IMR-90 (cell line): ENCODE measurements around the gene CTNNA2. TPM values are rescaled to one million over a fixed set of nuclear protein-coding genes. Genes with fewer than 3 reads are reported as not detected.

Experiments used
- ATAC-seq: fragments of 200-7000 bp; cut with Tn5 transposase; 2 replicates; pipeline ENCODE4 v1.9.1; 2020; ENCODE audit warnings: low read depth, mild to moderate bottlenecking, moderate library complexity
- BruUV-seq: library from RNA; stranded (reverse); fragments of 400-500 nt; replicated peaks from 2 replicates; lab custom pipeline; 2021; lab: Mats Ljungman, UMichigan
- CTCF ChIA-PET: fragments of 300-600 bp; formaldehyde crosslinking; extraction: SDS; loops from one replicate; lab custom pipeline; 2021; ENCODE audit warnings: antibody characterized with exemption; lab: Yijun Ruan, JAX
- POLR2A ChIA-PET: fragments of 300-600 bp; sonication (Branson Sonifier 250); formaldehyde crosslinking; loops from one replicate; lab custom pipeline; 2022; ENCODE audit warnings: antibody characterized with exemption; ENCODE audit not compliant: unreplicated experiment; lab: Charles Lee
- DNase-seq: peaks from one replicate; pipeline ENCODE4 v3.0.0; 2013
- H2AFZ ChIP-seq: replicated peaks from 2 replicates; pipeline ENCODE3; 2013; ENCODE audit warnings: low read length, mild to moderate bottlenecking; ENCODE audit not compliant: poor library complexity
- H2AK5ac ChIP-seq: 2 replicates; pipeline ENCODE4 v1.6.1; 2013; ENCODE audit warnings: low read depth, low read length, inconsistent platforms
- H2AK9ac ChIP-seq: replicated peaks from 2 replicates; pipeline ENCODE3; 2013; ENCODE audit warnings: mild to moderate bottlenecking, low read depth, low read length, moderate library complexity; ENCODE audit not compliant: poor library complexity
- H2BK120ac ChIP-seq: 2 replicates; pipeline ENCODE4 v1.6.1; 2013; ENCODE audit warnings: low read depth, low read length, inconsistent platforms
- H2BK15ac ChIP-seq: 3 replicates; pipeline ENCODE4 v1.6.1; 2013; ENCODE audit warnings: low read depth, low read length, inconsistent platforms
- H2BK20ac ChIP-seq: 2 replicates; pipeline ENCODE4 v1.6.1; 2013; ENCODE audit warnings: low read depth, mild to moderate bottlenecking, inconsistent platforms, low read length, moderate library complexity
- H2BK5ac ChIP-seq: 2 replicates; pipeline ENCODE4 v1.6.1; 2013; ENCODE audit warnings: mild to moderate bottlenecking, low read depth, low read length, inconsistent platforms; ENCODE audit not compliant: poor library complexity, severe bottlenecking
- H3K14ac ChIP-seq: replicated peaks from 2 replicates; pipeline ENCODE4 v1.6.1; 2013; ENCODE audit warnings: low read depth, low read length, inconsistent platforms
- H3K18ac ChIP-seq: 2 replicates; pipeline ENCODE4 v1.6.1; 2013; ENCODE audit warnings: low read depth, low read length, control low read depth
- H3K23ac ChIP-seq: 2 replicates; pipeline ENCODE4 v1.6.1; 2013; ENCODE audit warnings: low read depth, low read length, inconsistent platforms
- H3K27ac ChIP-seq: 2 replicates; pipeline ENCODE4 v1.5.1; 2013; ENCODE audit warnings: mild to moderate bottlenecking, control low read depth, low read length; ENCODE audit not compliant: insufficient read depth
- H3K27me3 ChIP-seq: 2 replicates; pipeline ENCODE4 v1.6.1; 2013; ENCODE audit warnings: low read length; ENCODE audit not compliant: control insufficient read depth, insufficient read depth
- H3K36me3 ChIP-seq: 2 replicates; pipeline ENCODE4 v1.6.1; 2013; ENCODE audit warnings: low read length, mixed read lengths; ENCODE audit not compliant: control insufficient read depth, insufficient read depth
- H3K4ac ChIP-seq: 2 replicates; pipeline ENCODE4 v1.6.1; 2013; ENCODE audit warnings: low read depth, low read length, inconsistent platforms
- H3K4me1 ChIP-seq: 2 replicates; pipeline ENCODE4 v1.6.1; 2013; ENCODE audit warnings: low read length, mixed read lengths; ENCODE audit not compliant: control insufficient read depth, insufficient read depth
- H3K4me2 ChIP-seq: 2 replicates; pipeline ENCODE4 v1.6.1; 2013; ENCODE audit warnings: low read depth, mild to moderate bottlenecking, control low read depth, low read length, moderate library complexity
- H3K4me3 ChIP-seq: 2 replicates; pipeline ENCODE4 v1.5.1; 2013; ENCODE audit warnings: low read depth, mild to moderate bottlenecking, control low read depth, low read length, moderate library complexity; ENCODE audit not compliant: insufficient read depth
- H3K56ac ChIP-seq: 2 replicates; pipeline ENCODE4 v1.6.1; 2013; ENCODE audit warnings: low read length, inconsistent platforms; ENCODE audit not compliant: insufficient read depth; ENCODE audit errors: extremely low read depth
- H3K79me1 ChIP-seq, 2 experiments: 2 replicates each; pipeline ENCODE4 v1.6.1; 2013; ENCODE audit warnings: low read length in 2 of 2, inconsistent platforms in 1 of 2, low read depth in 1 of 2
- H3K9ac ChIP-seq: 2 replicates; pipeline ENCODE4 v1.6.1; 2013; ENCODE audit warnings: low read depth, low read length, control low read depth
- H3K9me1 ChIP-seq: 2 replicates; pipeline ENCODE4 v1.6.1; 2013; ENCODE audit warnings: low read length, inconsistent platforms; ENCODE audit not compliant: insufficient read depth
- H3K9me3 ChIP-seq: 2 replicates; pipeline ENCODE4 v1.6.1; 2013; ENCODE audit warnings: low read length; ENCODE audit not compliant: control insufficient read depth, insufficient read depth
- H4K20me1 ChIP-seq: 2 replicates; pipeline ENCODE4 v1.6.1; 2013; ENCODE audit warnings: low read length, inconsistent platforms; ENCODE audit not compliant: insufficient read depth
- H4K5ac ChIP-seq: 2 replicates; pipeline ENCODE4 v1.6.1; 2013; ENCODE audit warnings: mild to moderate bottlenecking, low read depth, low read length, control low read depth
- H4K8ac ChIP-seq, 2 experiments: 2 replicates each; pipeline ENCODE4 v1.6.1; 2013; ENCODE audit warnings: low read depth in 2 of 2, low read length in 2 of 2, control low read depth in 1 of 2, inconsistent platforms in 1 of 2
- H4K91ac ChIP-seq: 2 replicates; pipeline ENCODE4 v1.6.1; 2013; ENCODE audit warnings: low read depth, low read length, inconsistent platforms; ENCODE audit not compliant: insufficient read depth
- CEBPB ChIP-seq: IDR thresholded peaks from 2 replicates; pipeline ENCODE4 v1.6.1; 2012; ENCODE audit warnings: low read depth, low read length, improper control_type of control experiment
- WGBS, 2 experiments: methylation state at CpG; one replicate each; pipeline versions ENCODE4 v1.1.5 to v1.1.7; 2013; ENCODE audit warnings: missing lambda C conversion rate in 2 of 2; ENCODE audit not compliant: insufficient read length in 1 of 2; ENCODE audit errors: extremely low coverage in 2 of 2; 5-methylcytosine and 5-hydroxymethylcytosine counted together
- dilution Hi-C: fragments of 300-500 bp; cut with HindIII; formaldehyde crosslinking; loops from one replicate; pipeline ENCODE4 v1.14.3; 2018; ENCODE audit warnings: low sequenced_read_pairs; ENCODE audit not compliant: unreplicated experiment
- in situ Hi-C: fragments of 300-500 bp; cut with MboI; formaldehyde crosslinking; loops from 3 replicates; pipeline ENCODE4 v1.14.3; 2019; ENCODE audit warnings: low sequenced_read_pairs, inconsistent platforms, mixed read lengths
- intact Hi-C: fragments of 100-400 bp; cut with micrococcal nuclease; formaldehyde crosslinking; loops from 2 replicates; pipeline ENCODE4 v1.10.0; 2022
- polyA plus RNA-seq, 3 experiments: library from polyadenylated mRNA; depleted of rRNA; stranded (reverse); fragments of >200 nt; gene quantifications; 2 replicates each; pipeline ENCODE4 v1.2.3, GENCODE V29; 2012; ENCODE audit warnings: low replicate concordance in 1 of 3
- total RNA-seq: library from RNA; depleted of rRNA; stranded (reverse); fragments of >200 nt; gene quantifications from 2 replicates; pipeline ENCODE4 v1.2.3, GENCODE V29; 2012
- TF ChIP-seq, protein P1 (sequence below): fragments of 150-350 bp; IDR thresholded peaks from 2 replicates; pipeline ENCODE4 v1.6.1; 2017; ENCODE audit warnings: mild to moderate bottlenecking, antibody characterized with exemption, low read length, low read depth

The CTNNA2 gene
- total and polyA plus RNA-seq, 2 of the 4 experiments (the other 2 are of a cell fraction) = not detected

DNA sequence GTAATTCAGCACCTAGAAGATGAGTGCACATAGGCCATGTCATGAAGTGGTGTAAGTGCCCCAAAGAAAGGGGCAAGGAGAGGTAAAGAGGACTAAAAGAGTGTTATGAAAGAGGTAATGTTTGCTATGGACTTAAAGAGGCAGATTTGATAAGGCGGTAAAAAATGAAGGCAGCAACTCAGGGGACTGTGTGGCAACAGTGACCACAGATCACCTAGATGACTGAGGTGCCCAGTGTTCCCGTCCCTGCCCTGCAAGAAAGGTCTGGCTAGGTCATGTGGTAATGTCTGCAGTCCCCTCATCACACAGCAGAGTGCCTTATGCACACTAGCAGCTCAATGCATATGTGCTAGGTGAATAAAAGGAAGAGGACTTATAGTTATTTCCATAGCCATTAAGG, 434.9 kb downstream of the CTNNA2 start:
- Histone ChIP-seq H3K4ac (no peak overlapping the region), H4K5ac (no peak overlapping the region), H3K36me3 (no peaks in the 10 kb centered on the region), H2AK9ac (no peak overlapping the region), H3K79me1 (no peaks in the 10 kb centered on the region), H3K14ac (no peak overlapping the region), H2AFZ (no peak overlapping the region), H4K20me1 (no peaks in the 10 kb centered on the region), H2BK20ac (no peak overlapping the region), H3K4me1 (peaks cover 5% of the 10 kb centered on the region), H3K23ac (no peak overlapping the region), H2BK5ac (no peak overlapping the region), H3K4me3 (no peak overlapping the region), H3K18ac (no peak overlapping the region), H2BK15ac (no peak overlapping the region), H3K9me1 (no peaks in the 10 kb centered on the region), H2AK5ac (no peak overlapping the region), H3K27ac (no peak overlapping the region), H2BK120ac (no peak overlapping the region), H3K56ac (no peak overlapping the region), H4K91ac (no peak overlapping the region), H3K9me3 (no peaks in the 10 kb centered on the region), H3K9ac (no peak overlapping the region), H3K27me3 (peaks cover 2% of the 10 kb centered on the region; the same call in 1 of the 2 replicates), H3K4me2 (no peak overlapping the region), H4K8ac (no peak overlapping the region)
- POLR2A ChIA-PET = no interaction called here
- in situ Hi-C loops = no loop called here
- dilution Hi-C loops = no loop called here
- BruUV-seq = no TSS peak
- no peak for DNase-seq
- WGBS, 2 experiments = no CpG with 5 or more reads among the region's 2 CpGs
- intact Hi-C loops = no loop called here
- CTCF ChIA-PET = no interaction called here
- TF ChIP-seq, protein P1, sequence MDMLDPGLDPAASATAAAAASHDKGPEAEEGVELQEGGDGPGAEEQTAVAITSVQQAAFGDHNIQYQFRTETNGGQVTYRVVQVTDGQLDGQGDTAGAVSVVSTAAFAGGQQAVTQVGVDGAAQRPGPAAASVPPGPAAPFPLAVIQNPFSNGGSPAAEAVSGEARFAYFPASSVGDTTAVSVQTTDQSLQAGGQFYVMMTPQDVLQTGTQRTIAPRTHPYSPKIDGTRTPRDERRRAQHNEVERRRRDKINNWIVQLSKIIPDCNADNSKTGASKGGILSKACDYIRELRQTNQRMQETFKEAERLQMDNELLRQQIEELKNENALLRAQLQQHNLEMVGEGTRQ = no peak
- TF ChIP-seq CEBPB = no peak
- ATAC-seq = no peak
